ENCODE data around the gene PHF19. TPM values are rescaled to one million over a fixed set of nuclear protein-coding genes. Genes with fewer than 3 reads are reported as not detected.

PHF19 gene
- total RNA-seq, 1 experiment from 2014 or later: 76.3 TPM

DNA sequence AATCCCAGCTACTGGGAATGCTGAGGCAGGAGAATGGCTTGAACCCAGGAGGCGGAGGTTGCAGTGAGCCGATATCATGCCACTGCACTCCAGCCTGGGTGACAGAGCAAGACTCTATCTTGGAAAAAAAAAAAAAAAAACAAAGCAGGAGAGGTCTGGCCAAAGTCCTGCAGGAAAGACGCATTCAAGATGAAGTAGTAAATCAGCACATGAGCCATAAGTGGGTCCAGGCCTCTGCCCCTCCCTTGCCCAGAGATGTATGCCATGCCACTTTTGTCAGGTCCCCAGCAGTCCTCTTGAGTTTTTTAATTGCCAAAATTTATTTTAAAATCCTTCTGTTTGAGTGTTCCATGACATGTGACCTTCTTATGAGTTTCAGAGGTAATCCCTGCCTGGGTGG is 8.5 kb upstream of the PHF19 start:
- H3K4me3 ChIP-seq (ENCODE audit: low read depth, low read length): no peak overlapping the region
- H3K4me1 Mint-ChIP-seq (ENCODE audit: low read depth, unreplicated experiment): peaks cover 7% of the 10 kb centered on the region
- POLR2A ChIA-PET: no interaction called here

DNA sequence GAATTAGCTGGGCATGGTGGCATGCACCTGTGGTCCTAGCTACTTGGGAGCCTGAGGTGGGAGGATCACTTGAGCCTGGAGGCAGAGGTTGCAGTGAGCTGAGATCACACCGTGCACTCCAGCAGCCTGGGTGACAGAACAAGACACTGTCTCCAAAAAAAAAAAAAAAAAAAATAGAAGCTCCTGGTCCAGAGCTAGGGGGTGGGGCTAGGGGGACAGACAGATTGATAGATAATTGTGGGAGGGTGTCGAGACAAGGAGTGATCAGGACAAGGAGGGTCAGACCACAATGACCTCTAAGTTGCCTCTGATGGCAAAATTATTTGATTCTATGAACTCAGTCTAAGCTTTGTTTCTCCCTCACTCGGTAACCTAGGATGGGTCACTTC is 6.6 kb upstream of the PHF19 start:
- no peaks in the 10 kb centered on the region for H3K36me3 Mint-ChIP-seq (ENCODE audit: insufficient read depth, unreplicated experiment)
- Histone ChIP-seq H3K36me3 (ENCODE audit: control insufficient read depth, insufficient read depth, low read length) (no peaks in the 10 kb centered on the region), H3K27me3 (replicated peaks; ENCODE audit: control insufficient read depth, insufficient read depth, low read length) (no peaks in the 10 kb centered on the region), H3K4me3 (ENCODE audit: low read depth, low read length) (no peak overlapping the region), H3K9me3 (no peaks in the 10 kb centered on the region), H3K4me1 (peaks cover 7% of the 10 kb centered on the region; the same call in 1 of the 2 replicates)
- CTCF ChIA-PET: no interaction called here
- H3K27me3 Mint-ChIP-seq (ENCODE audit: insufficient read depth, unreplicated experiment): peaks cover 2% of the 10 kb centered on the region
- TF ChIP-seq, protein P1, sequence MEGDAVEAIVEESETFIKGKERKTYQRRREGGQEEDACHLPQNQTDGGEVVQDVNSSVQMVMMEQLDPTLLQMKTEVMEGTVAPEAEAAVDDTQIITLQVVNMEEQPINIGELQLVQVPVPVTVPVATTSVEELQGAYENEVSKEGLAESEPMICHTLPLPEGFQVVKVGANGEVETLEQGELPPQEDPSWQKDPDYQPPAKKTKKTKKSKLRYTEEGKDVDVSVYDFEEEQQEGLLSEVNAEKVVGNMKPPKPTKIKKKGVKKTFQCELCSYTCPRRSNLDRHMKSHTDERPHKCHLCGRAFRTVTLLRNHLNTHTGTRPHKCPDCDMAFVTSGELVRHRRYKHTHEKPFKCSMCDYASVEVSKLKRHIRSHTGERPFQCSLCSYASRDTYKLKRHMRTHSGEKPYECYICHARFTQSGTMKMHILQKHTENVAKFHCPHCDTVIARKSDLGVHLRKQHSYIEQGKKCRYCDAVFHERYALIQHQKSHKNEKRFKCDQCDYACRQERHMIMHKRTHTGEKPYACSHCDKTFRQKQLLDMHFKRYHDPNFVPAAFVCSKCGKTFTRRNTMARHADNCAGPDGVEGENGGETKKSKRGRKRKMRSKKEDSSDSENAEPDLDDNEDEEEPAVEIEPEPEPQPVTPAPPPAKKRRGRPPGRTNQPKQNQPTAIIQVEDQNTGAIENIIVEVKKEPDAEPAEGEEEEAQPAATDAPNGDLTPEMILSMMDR (IDR thresholded peaks at IDR 0.05; ENCODE audit: insufficient read depth in 1 of 2, low read depth in 1 of 2, low read length in 1 of 2, severe bottlenecking in 1 of 2, unreplicated experiment in 1 of 2): no peak
- H3K4me1 Mint-ChIP-seq (ENCODE audit: low read depth, unreplicated experiment): peaks cover 14% of the 10 kb centered on the region
- DNase-seq: no peak
- H3K9me3 Mint-ChIP-seq (ENCODE audit: unreplicated experiment): no peaks in the 10 kb centered on the region
- POLR2A ChIA-PET: no interaction called here
- intact Hi-C loops (cut with micrococcal nuclease; ENCODE audit: unreplicated experiment): no loop called here
- H3K4me3 Mint-ChIP-seq (ENCODE audit: unreplicated experiment): no peak overlapping the region
- no TSS peak for BruUV-seq (replicated peaks)
- no peak overlapping the region for H3K27ac Mint-ChIP-seq (ENCODE audit: unreplicated experiment)

More for the DNA sequence above, 8.5 kb upstream of the PHF19 start:
- no peak for DNase-seq
- Mint-ChIP-seq H3K4me3 (ENCODE audit: unreplicated experiment) (no peak overlapping the region), H3K36me3 (ENCODE audit: insufficient read depth, unreplicated experiment) (no peaks in the 10 kb centered on the region), H3K9me3 (ENCODE audit: unreplicated experiment) (no peaks in the 10 kb centered on the region), H3K27me3 (ENCODE audit: insufficient read depth, unreplicated experiment) (peaks cover 2% of the 10 kb centered on the region), H3K27ac (ENCODE audit: unreplicated experiment) (no peak overlapping the region)
- 0 out of 2 replicates have a peak, but pooled peaks cover 6% of the 10 kb centered on the region for H3K4me1 ChIP-seq
- no peaks in the 10 kb centered on the region for H3K9me3 ChIP-seq
- CTCF ChIA-PET: interaction anchor here (1.4 kb wide), 1 partner anchor 13 kb away, joined by 4 read pairs; no protein-coding TSS in a partner anchor
- BruUV-seq (replicated peaks): no TSS peak
- TF ChIP-seq, protein P1 (IDR thresholded peaks at IDR 0.05; ENCODE audit: insufficient read depth in 1 of 2, low read depth in 1 of 2, low read length in 1 of 2, severe bottlenecking in 1 of 2, unreplicated experiment in 1 of 2): no peak
- H3K36me3 ChIP-seq (ENCODE audit: control insufficient read depth, insufficient read depth, low read length): no peaks in the 10 kb centered on the region
- H3K27me3 ChIP-seq (replicated peaks; ENCODE audit: control insufficient read depth, insufficient read depth, low read length): no peaks in the 10 kb centered on the region
- intact Hi-C loops (cut with micrococcal nuclease; ENCODE audit: unreplicated experiment): no loop called here

DNA sequence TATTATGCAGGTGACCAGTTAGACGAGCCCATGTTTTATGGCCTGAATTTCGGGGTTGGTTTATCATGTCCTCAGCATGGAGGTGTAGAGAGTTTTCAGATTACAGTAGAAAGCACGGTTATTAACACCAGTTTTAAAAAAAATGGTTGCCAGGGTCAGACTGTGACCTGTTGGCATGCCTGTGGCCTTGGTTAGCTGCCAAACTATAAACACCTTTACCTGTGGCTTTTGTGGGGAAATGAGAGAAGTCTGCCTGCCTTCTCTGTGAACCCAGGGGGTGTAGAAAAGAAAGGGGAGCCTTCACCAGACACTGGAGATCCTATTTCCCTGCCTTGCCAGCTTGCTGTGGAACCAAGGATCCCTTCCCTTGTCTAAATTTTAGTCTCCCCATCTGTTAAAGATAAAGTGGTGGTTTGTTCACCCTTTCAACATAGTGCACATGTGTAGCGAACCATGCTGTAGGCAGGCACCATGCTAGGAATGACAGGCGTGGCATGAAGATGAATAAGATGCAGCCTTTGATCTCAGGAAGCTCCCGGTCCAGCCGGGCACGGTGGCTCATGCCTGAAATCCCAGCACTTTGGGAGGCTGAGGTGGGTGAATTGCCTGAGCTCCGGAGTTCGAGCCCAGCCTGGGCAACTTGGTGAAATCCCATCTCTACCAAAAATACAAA is 6.1 kb upstream of the PHF19 start:
- Mint-ChIP-seq H3K4me3 (ENCODE audit: unreplicated experiment) (no peak overlapping the region), H3K36me3 (ENCODE audit: insufficient read depth, unreplicated experiment) (no peaks in the 10 kb centered on the region), H3K27me3 (ENCODE audit: insufficient read depth, unreplicated experiment) (peaks cover 2% of the 10 kb centered on the region), H3K9me3 (ENCODE audit: unreplicated experiment) (no peaks in the 10 kb centered on the region), H3K27ac (ENCODE audit: unreplicated experiment) (no peak overlapping the region), H3K4me1 (ENCODE audit: low read depth, unreplicated experiment) (peaks cover 18% of the 10 kb centered on the region)
- POLR2A ChIA-PET: no interaction called here
- no peak overlapping the region for H3K4me3 ChIP-seq (ENCODE audit: low read depth, low read length)
- CTCF ChIA-PET: no interaction called here
- intact Hi-C loops (cut with micrococcal nuclease; ENCODE audit: unreplicated experiment): no loop called here
- H3K36me3 ChIP-seq (ENCODE audit: control insufficient read depth, insufficient read depth, low read length): no peaks in the 10 kb centered on the region
- BruUV-seq (replicated peaks): no TSS peak
- DNase-seq: no peak
- H3K4me1 ChIP-seq: peaks cover 12% of the 10 kb centered on the region
- H3K9me3 ChIP-seq: no peaks in the 10 kb centered on the region
- H3K27me3 ChIP-seq (replicated peaks; ENCODE audit: control insufficient read depth, insufficient read depth, low read length): no peaks in the 10 kb centered on the region
- TF ChIP-seq, protein P1 (IDR thresholded peaks at IDR 0.05; ENCODE audit: insufficient read depth in 1 of 2, low read depth in 1 of 2, low read length in 1 of 2, severe bottlenecking in 1 of 2, unreplicated experiment in 1 of 2): no peak

Data from Caco-2 (cell line).